ENCODE measurements around the gene GPC5. TPM values are rescaled to one million over a fixed set of nuclear protein-coding genes. Genes with fewer than 3 reads are reported as not detected.

The GPC5 gene
- total RNA-seq, 1 donor: not detected

DNA sequence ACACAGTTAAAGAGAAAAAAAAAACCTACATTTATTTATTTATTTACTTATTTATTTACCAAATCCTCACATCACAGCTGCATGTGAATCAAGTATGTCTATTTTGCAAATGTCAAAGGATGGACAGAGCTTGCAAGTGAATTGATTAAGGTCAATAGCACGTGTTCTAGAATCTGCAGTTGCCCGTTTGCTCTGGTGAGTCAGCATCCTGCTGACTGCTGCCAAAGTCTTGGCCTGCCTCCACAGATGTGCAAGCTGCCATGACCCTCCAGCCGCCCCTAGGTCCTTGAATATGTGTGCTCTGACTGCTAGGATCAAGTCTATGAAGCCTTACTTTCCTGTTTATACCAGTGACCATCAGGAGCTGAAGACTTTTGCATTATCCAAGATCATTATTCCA, 320.6 kb downstream of the GPC5 start:
- TF ChIP-seq CTCF (IDR thresholded peaks at IDR 0.05; ENCODE audit: insufficient read depth, low read depth, low read length): no peak
- no peak overlapping the region for H3K4me3 ChIP-seq (ENCODE audit: low read depth, low read length)
- no peak for DNase-seq (ENCODE audit: low read depth)

GRCh38 chr13:91721413-91721812, 323.0 kb downstream of the GPC5 start:
- no peak for TF ChIP-seq CTCF (IDR thresholded peaks at IDR 0.05; ENCODE audit: insufficient read depth, low read depth, low read length)
- DNase-seq (ENCODE audit: low read depth): no peak
- H3K4me3 ChIP-seq (ENCODE audit: low read depth, low read length): no peak overlapping the region

- DNase-seq (ENCODE audit: low read depth): peak; percentile 11
- no peak overlapping the region for H3K4me3 ChIP-seq (ENCODE audit: low read depth, low read length)
- peak; percentile 15 for TF ChIP-seq CTCF (IDR thresholded peaks at IDR 0.05; ENCODE audit: insufficient read depth, low read depth, low read length)
Observed at GRCh38 chr13:91722267-91722884, 324.0 kb downstream of the GPC5 start.

- H3K4me3 ChIP-seq (ENCODE audit: low read depth, low read length): no peak overlapping the region
- DNase-seq (ENCODE audit: low read depth): no peak
- TF ChIP-seq CTCF (IDR thresholded peaks at IDR 0.05; ENCODE audit: insufficient read depth, low read depth, low read length): no peak
Observed at GRCh38 chr13:91724591-91724990, 326.2 kb downstream of the GPC5 start.

DNA sequence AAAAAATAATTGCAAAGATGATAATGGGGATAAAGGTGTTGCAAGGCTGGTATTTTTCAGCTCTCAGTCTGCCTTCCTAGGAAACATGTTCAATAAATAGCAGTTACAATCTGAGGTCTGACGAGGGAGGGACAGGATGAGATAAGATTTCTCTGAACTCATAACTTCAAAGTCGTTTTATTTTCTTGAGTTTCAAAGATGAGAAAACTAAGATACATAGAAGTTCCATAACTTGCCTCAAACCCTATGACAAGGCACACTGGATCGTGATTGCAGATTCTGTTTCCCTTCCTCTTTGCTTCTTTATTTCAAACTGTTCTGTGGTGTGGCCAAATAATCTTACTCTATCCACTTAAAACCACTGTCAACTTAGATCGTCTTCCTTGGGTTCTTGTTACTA, 327.2 kb downstream of the GPC5 start:
- DNase-seq (ENCODE audit: low read depth): no peak
- no peak for TF ChIP-seq CTCF (IDR thresholded peaks at IDR 0.05; ENCODE audit: insufficient read depth, low read depth, low read length)

GRCh38 chr13:91726671-91727070, 328.2 kb downstream of the GPC5 start:
- no peak for TF ChIP-seq CTCF (IDR thresholded peaks at IDR 0.05; ENCODE audit: insufficient read depth, low read depth, low read length)
- DNase-seq (ENCODE audit: low read depth): no peak
- H3K4me3 ChIP-seq (ENCODE audit: low read depth, low read length): no peak overlapping the region

More for the DNA sequence above, 327.2 kb downstream of the GPC5 start:
- H3K4me3 ChIP-seq (ENCODE audit: low read depth, low read length): no peak overlapping the region

GRCh38 chr13:91729859-91730258, 331.4 kb downstream of the GPC5 start:
- no peak for DNase-seq (ENCODE audit: low read depth)
- H3K4me3 ChIP-seq (ENCODE audit: low read depth, low read length): no peak overlapping the region
- no peak for TF ChIP-seq CTCF (IDR thresholded peaks at IDR 0.05; ENCODE audit: insufficient read depth, low read depth, low read length)
